ENCODE measurements around the gene FMN1. TPM values are rescaled to one million over a fixed set of nuclear protein-coding genes. Genes with fewer than 3 reads are reported as not detected.

Gene FMN1
- total and polyA plus RNA-seq, 2 of the 13 experiments (the other 11 are each of a cell fraction or from before 2014, with no cell fraction given): 0.20 to 0.60 TPM

- FAIRE-seq (no peak), ATAC-seq (no peak), DNase-seq (ENCODE audit: low spot score) (no peak)
- no peaks in the 10 kb centered on the region for H3K79me2 ChIP-seq (ENCODE audit: insufficient read depth, low read length)
- H3K4me3 ChIP-seq (replicated peaks in 1 of 3; ENCODE audit: insufficient read depth in 1 of 3, low read depth in 2 of 3, low read length in 3 of 3): no peak overlapping the region
- ChIA-PET CTCF (ENCODE audit: low intra/inter-chr PET ratio, low total read pairs) (no interaction called here), POLR2A (no interaction called here)
- no peaks in the 10 kb centered on the region for H3K9me3 ChIP-seq (ENCODE audit: low read length)
- intact Hi-C loops (cut with micrococcal nuclease; ENCODE audit: unreplicated experiment): no loop called here
- H3K4me1 ChIP-seq (ENCODE audit: insufficient read depth, low read length): no peaks in the 10 kb centered on the region
- no peak overlapping the region for H3K9ac ChIP-seq (ENCODE audit: insufficient read depth, low read depth, low read length)
- in situ Hi-C loops (cut with HindIII; ENCODE audit: extremely low pct_ligation_motif_present, low pct_unique_long_range_greater_than_20kb): no loop called here
- no peaks in the 10 kb centered on the region for H4K20me1 ChIP-seq (ENCODE audit: insufficient read depth, low read length)
- 41% methylated on average over 3 of the region's 3 CpGs for WGBS (ENCODE audit: low lambda C conversion rate)
- no TSS peak for BruUV-seq (replicated peaks)
- H3K27ac ChIP-seq (ENCODE audit: extremely low read length, insufficient read depth, low read length): no peak overlapping the region
- H3K4me2 ChIP-seq (ENCODE audit: low read depth, low read length): no peak overlapping the region
- TF ChIP-seq POLR2AphosphoS2 (IDR thresholded peaks at IDR 0.05; ENCODE audit: low read depth, low read length) (no peak), ZNF143 (CRISPR knock-in tag; IDR thresholded peaks at IDR 0.05) (no peak), BRF2 (CRISPR knock-in tag; IDR thresholded peaks at IDR 0.05) (no peak), TFDP1 (CRISPR knock-in tag; IDR thresholded peaks at IDR 0.05; ENCODE audit: borderline replicate concordance) (no peak), CERS6 (CRISPR knock-in tag; IDR thresholded peaks at IDR 0.05) (no peak), ZNF660 (CRISPR knock-in tag; IDR thresholded peaks at IDR 0.05; ENCODE audit: borderline replicate concordance, low read depth) (no peak), ZSCAN30 (CRISPR knock-in tag; IDR thresholded peaks at IDR 0.05) (no peak), SMAD1 (CRISPR knock-in tag; IDR thresholded peaks at IDR 0.05; ENCODE audit: borderline replicate concordance, low read depth) (no peak), ADNP (CRISPR knock-in tag; IDR thresholded peaks at IDR 0.05) (no peak), SMYD3 (CRISPR knock-in tag; IDR thresholded peaks at IDR 0.05) (no peak), SYNCRIP (IDR thresholded peaks at IDR 0.05; ENCODE audit: insufficient read depth, low read depth, low read length) (no peak), ZNF503 (CRISPR knock-in tag; IDR thresholded peaks at IDR 0.05) (no peak), AKAP8 (CRISPR knock-in tag; IDR thresholded peaks at IDR 0.05) (no peak), RFX1 (IDR thresholded peaks at IDR 0.05) (no peak), CENPT (CRISPR knock-in tag; IDR thresholded peaks at IDR 0.05; ENCODE audit: low read depth) (no peak), ESRRA (CRISPR knock-in tag; IDR thresholded peaks at IDR 0.05; ENCODE audit: low read depth) (no peak)
- no peak overlapping the region for H2AFZ ChIP-seq (ENCODE audit: low read length)
- no peaks in the 10 kb centered on the region for H3K36me3 ChIP-seq (replicated peaks in 1 of 2; ENCODE audit: control insufficient read depth in 1 of 2, insufficient read depth in 2 of 2, low read length in 2 of 2)
- H3K27me3 ChIP-seq (ENCODE audit: control insufficient read depth in 1 of 2, insufficient read depth in 2 of 2, low read length in 2 of 2): no peaks in the 10 kb centered on the region; a peak in 1 of 5 replicates
Measured at GRCh38 chr15:32944431-32944830, 250.1 kb downstream of the FMN1 start.

Data from HepG2 (cell line).